Keratinocyte (primary cell): ENCODE measurements around the gene LHFPL3. TPM values are rescaled to one million over a fixed set of nuclear protein-coding genes. Genes with fewer than 3 reads are reported as not detected.

Experiments used
- DNase-seq: peaks from one replicate; pipeline ENCODE4 v3.0.0-alpha.2; 2011; ENCODE audit warnings: low read depth, missing footprints, low spot score
- FAIRE-seq: peaks from 2 replicates; lab custom pipeline; 2011; peaks lifted over from hg19 to GRCh38; lab: Jason Lieb, UNC
- H2AFZ ChIP-seq: 2 replicates; pipeline ENCODE4 v1.6.0; 2012; ENCODE audit warnings: low read length, control low read depth, inconsistent platforms; ENCODE audit not compliant: control insufficient read depth
- H3K27ac ChIP-seq: 2 replicates; pipeline ENCODE4 v1.5.1; 2011; ENCODE audit warnings: low read length; ENCODE audit not compliant: control insufficient read depth, insufficient read depth
- H3K27me3 ChIP-seq: 3 replicates; pipeline ENCODE4 v1.6.0; 2011; ENCODE audit warnings: low read length; ENCODE audit not compliant: control insufficient read depth, insufficient read depth; ENCODE audit errors: extremely low read depth
- H3K36me3 ChIP-seq, 2 experiments: 2 replicates in 1 of 2; 3 replicates in 1 of 2; pipeline ENCODE4 v1.5.1; 2011; ENCODE audit warnings: low read length in 2 of 2, mild to moderate bottlenecking in 1 of 2; ENCODE audit not compliant: control insufficient read depth in 2 of 2, insufficient read depth in 2 of 2; ENCODE audit errors: extremely low read depth in 1 of 2
- H3K4me1 ChIP-seq: 3 replicates; pipeline ENCODE4 v1.5.1; 2011; ENCODE audit warnings: low read length; ENCODE audit not compliant: control insufficient read depth, insufficient read depth; ENCODE audit errors: extremely low read depth
- H3K4me2 ChIP-seq: 3 replicates; pipeline ENCODE4 v1.6.0; 2011; ENCODE audit warnings: low read depth, low read length; ENCODE audit not compliant: control insufficient read depth, insufficient read depth; ENCODE audit errors: extremely low read depth
- H3K4me3 ChIP-seq, 3 experiments: fragments of 200-600 bp in 1 of 3; sonication (generic) in 1 of 3; 2 replicates in 2 of 3; 3 replicates in 1 of 3; pipeline ENCODE4 v1.5.1; 2011 to 2016; ENCODE audit warnings: low read length in 3 of 3, mild to moderate bottlenecking in 3 of 3, control low read depth in 2 of 3, inconsistent platforms in 1 of 3, low read depth in 1 of 3, mixed read lengths in 1 of 3, mixed run types in 1 of 3, moderate library complexity in 1 of 3; ENCODE audit not compliant: control insufficient read depth in 2 of 3, insufficient read depth in 2 of 3; ENCODE audit errors: extremely low read depth in 1 of 3
- H3K79me2 ChIP-seq: 2 replicates; pipeline ENCODE4 v1.6.0; 2012; ENCODE audit warnings: low read length; ENCODE audit not compliant: control insufficient read depth, insufficient read depth
- H3K9ac ChIP-seq: 3 replicates; pipeline ENCODE4 v1.6.0; 2011; ENCODE audit warnings: low read length; ENCODE audit not compliant: control insufficient read depth, insufficient read depth; ENCODE audit errors: extremely low read depth
- H3K9me1 ChIP-seq: 3 replicates; pipeline ENCODE4 v1.6.0; 2011; ENCODE audit warnings: low read length; ENCODE audit not compliant: control insufficient read depth, insufficient read depth; ENCODE audit errors: extremely low read depth
- H3K9me3 ChIP-seq: 2 replicates; pipeline ENCODE4 v1.5.1; 2012; ENCODE audit warnings: low read depth, low read length; ENCODE audit not compliant: control insufficient read depth
- H4K20me1 ChIP-seq: 3 replicates; pipeline ENCODE4 v1.6.0; 2011; ENCODE audit warnings: low read length; ENCODE audit not compliant: control insufficient read depth, insufficient read depth; ENCODE audit errors: extremely low read depth
- EZH2 ChIP-seq: IDR thresholded peaks from one replicate; pipeline ENCODE4 v1.6.1; 2012; ENCODE audit warnings: inconsistent platforms, mild to moderate bottlenecking, low read length, moderate library complexity
- dilution Hi-C: fragments of 300-500 bp; cut with MboI; formaldehyde crosslinking; loops from one replicate; pipeline ENCODE4 v1.7.0; 2020; ENCODE audit warnings: low sequenced_read_pairs; ENCODE audit not compliant: extremely low pct_ligation_motif_present
- polyA plus RNA-seq, 5 experiments: library from polyadenylated mRNA; depleted of rRNA in 3 of 5; stranded (reverse) in 3 of 5; stranded (forward) in 1 of 5; unstranded in 1 of 5; fragments of >200 nt; gene quantifications; 1 replicate in 1 of 5; 2 replicates in 3 of 5; 3 replicates in 1 of 5; pipeline versions ENCODE4 v1.2.1 to v1.2.3, GENCODE V29; 2011 to 2012; ENCODE audit warnings: missing spikeins in 2 of 5, low read depth in 1 of 5, low replicate concordance in 1 of 5
- TF ChIP-seq, protein P1 (sequence below), 3 experiments: IDR thresholded peaks in 1 of 3; conservative IDR thresholded peaks in 1 of 3; optimal IDR thresholded peaks in 1 of 3; 2 replicates in 2 of 3; 3 replicates in 1 of 3; pipeline versions ENCODE3 to v1.5.1; 2011; ENCODE audit warnings: low read length in 3 of 3, mild to moderate bottlenecking in 3 of 3, moderate library complexity in 2 of 3, control low read depth in 1 of 3, inconsistent platforms in 1 of 3; ENCODE audit not compliant: insufficient read depth in 2 of 3; ENCODE audit errors: extremely low read depth in 1 of 3

The LHFPL3 gene
- polyA plus RNA-seq, 1 donor (not counting 4 experiments of a cell fraction or from before 2014, with no cell fraction given): not detected

DNA sequence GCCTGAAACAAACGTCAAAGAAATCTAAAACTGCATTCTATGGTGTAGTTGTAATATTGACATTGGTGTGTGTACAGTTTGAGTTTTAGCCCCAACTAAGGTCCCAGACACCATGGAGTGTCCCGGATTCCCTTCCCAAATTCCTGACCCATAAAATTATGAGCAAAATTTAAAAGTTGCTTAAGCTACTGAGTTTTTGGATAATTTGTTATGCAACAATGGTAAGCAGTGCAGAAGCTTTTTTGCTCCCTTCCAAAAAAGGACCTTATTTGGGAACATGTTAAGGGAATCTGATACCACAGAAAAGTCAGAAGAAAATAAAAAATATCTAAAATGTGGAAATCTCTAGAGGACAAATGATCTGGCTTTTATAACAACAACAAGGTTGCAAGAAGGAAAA, 622.4 kb downstream of the LHFPL3 start:
- Histone ChIP-seq H3K4me2 (no peak overlapping the region), H3K4me3 (no peak overlapping the region), H3K36me3 (no peaks in the 10 kb centered on the region), H3K4me1 (peaks cover 10% of the 10 kb centered on the region), H3K9me1 (no peaks in the 10 kb centered on the region), H3K79me2 (no peaks in the 10 kb centered on the region), H4K20me1 (no peaks in the 10 kb centered on the region), H2AFZ (no peak overlapping the region), H3K9ac (no peak overlapping the region), H3K27me3 (no peaks in the 10 kb centered on the region), H3K27ac (no peak overlapping the region), H3K9me3 (no peaks in the 10 kb centered on the region)
- FAIRE-seq (no peak), DNase-seq (no peak)
- no peak for TF ChIP-seq EZH2
- TF ChIP-seq, protein P1, sequence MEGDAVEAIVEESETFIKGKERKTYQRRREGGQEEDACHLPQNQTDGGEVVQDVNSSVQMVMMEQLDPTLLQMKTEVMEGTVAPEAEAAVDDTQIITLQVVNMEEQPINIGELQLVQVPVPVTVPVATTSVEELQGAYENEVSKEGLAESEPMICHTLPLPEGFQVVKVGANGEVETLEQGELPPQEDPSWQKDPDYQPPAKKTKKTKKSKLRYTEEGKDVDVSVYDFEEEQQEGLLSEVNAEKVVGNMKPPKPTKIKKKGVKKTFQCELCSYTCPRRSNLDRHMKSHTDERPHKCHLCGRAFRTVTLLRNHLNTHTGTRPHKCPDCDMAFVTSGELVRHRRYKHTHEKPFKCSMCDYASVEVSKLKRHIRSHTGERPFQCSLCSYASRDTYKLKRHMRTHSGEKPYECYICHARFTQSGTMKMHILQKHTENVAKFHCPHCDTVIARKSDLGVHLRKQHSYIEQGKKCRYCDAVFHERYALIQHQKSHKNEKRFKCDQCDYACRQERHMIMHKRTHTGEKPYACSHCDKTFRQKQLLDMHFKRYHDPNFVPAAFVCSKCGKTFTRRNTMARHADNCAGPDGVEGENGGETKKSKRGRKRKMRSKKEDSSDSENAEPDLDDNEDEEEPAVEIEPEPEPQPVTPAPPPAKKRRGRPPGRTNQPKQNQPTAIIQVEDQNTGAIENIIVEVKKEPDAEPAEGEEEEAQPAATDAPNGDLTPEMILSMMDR (optimal IDR thresholded peaks at IDR 0.05 in 1 of 3, IDR thresholded peaks at IDR 0.05 in 1 of 3, conservative IDR thresholded peaks at IDR 0.05 in 1 of 3; ENCODE audit: extremely low read depth in 1 of 3, insufficient read depth in 2 of 3, low read length in 3 of 3): no peak
- dilution Hi-C loops: no loop called here

DNA sequence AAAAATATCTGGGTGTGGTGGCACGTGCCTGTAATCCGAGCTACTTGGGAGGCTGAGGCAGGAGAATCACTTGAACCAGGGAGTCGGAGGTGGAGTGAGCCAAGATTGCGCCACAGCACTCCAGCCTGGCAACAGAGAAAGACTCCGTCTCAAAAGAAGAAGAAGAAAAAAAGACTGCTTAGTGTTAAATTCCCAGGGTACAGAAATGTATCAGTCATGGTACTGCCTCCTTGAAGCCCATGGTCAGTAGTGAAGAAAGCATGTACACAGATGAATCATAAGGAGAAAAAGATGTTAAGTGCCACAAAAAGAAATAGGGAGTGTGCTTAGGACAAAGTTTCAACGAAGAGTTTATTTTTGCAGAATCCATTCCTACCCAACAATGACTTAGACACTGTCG, 623.1 kb downstream of the LHFPL3 start:
- Histone ChIP-seq H3K9me3 (no peaks in the 10 kb centered on the region), H3K4me2 (no peak overlapping the region), H3K4me1 (peaks cover 2% of the 10 kb centered on the region), H3K79me2 (no peaks in the 10 kb centered on the region), H4K20me1 (no peaks in the 10 kb centered on the region), H3K36me3 (no peaks in the 10 kb centered on the region), H3K4me3 (no peak overlapping the region), H3K27ac (no peak overlapping the region), H3K27me3 (no peaks in the 10 kb centered on the region), H3K9me1 (no peaks in the 10 kb centered on the region), H2AFZ (no peak overlapping the region), H3K9ac (no peak overlapping the region)
- TF ChIP-seq EZH2: no peak
- TF ChIP-seq, protein P1 (optimal IDR thresholded peaks at IDR 0.05 in 1 of 3, IDR thresholded peaks at IDR 0.05 in 1 of 3, conservative IDR thresholded peaks at IDR 0.05 in 1 of 3; ENCODE audit: extremely low read depth in 1 of 3, insufficient read depth in 2 of 3, low read length in 3 of 3): no peak
- FAIRE-seq: no peak
- dilution Hi-C loops: no loop called here
- DNase-seq: no peak
